ENCODE results near the gene TLX1.
A peak's percentile ranks its signal among the peaks of the same experiment; 100 is the strongest.

TLX1 gene

GRCh38 chr10:101130984-101131961 lies at the start of gene TLX1:
TLX1 (plus strand) TSS chr10:101131300; CDS start chr10:101131542, 242 bp downstream.
- DNase-seq: peak; percentile 91

DNA sequence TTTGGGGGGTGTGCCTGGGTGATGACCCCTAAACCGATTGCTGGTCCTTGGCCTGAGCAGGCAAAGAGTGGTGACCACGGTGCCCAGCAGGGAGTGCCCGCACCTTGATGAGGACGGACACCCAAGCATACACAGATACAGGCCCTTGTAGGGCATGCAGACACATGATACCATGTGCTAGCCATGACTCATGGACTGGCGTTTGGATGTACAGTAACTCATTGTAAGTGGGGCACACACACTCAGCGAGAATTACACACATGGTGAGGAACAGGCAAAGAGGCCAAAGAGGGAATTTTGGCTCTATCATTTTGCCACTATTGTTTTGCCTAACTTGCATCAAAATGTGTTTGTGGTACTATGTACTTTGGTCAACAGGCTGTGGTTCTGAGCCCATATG lies 45.3 kb upstream of the TLX1 start:
- no peak for DNase-seq

DNA sequence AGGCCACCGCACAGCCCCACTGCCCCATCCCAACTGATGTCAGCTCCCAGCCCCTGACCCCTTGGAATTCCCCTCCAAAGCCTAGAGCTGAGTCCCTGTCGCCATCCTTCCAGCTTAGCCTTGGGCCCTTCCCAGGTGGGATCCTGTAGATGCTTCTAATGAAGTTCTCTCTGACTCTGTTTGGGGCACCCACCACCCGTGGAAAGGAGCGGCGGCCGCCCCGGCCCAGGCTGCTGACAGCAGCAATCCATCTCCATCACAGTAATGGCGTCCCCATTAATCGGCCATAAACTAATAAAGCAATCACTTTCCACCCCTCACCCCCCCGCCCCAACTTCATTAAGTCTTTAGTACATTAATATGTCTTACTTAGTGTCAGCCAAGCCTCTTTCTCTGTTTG lies 43.7 kb upstream of the TLX1 start:
- no peak for DNase-seq

GRCh38 chr10:101087965-101088364 lies 43.1 kb upstream of the TLX1 start:
- no peak for DNase-seq

DNA sequence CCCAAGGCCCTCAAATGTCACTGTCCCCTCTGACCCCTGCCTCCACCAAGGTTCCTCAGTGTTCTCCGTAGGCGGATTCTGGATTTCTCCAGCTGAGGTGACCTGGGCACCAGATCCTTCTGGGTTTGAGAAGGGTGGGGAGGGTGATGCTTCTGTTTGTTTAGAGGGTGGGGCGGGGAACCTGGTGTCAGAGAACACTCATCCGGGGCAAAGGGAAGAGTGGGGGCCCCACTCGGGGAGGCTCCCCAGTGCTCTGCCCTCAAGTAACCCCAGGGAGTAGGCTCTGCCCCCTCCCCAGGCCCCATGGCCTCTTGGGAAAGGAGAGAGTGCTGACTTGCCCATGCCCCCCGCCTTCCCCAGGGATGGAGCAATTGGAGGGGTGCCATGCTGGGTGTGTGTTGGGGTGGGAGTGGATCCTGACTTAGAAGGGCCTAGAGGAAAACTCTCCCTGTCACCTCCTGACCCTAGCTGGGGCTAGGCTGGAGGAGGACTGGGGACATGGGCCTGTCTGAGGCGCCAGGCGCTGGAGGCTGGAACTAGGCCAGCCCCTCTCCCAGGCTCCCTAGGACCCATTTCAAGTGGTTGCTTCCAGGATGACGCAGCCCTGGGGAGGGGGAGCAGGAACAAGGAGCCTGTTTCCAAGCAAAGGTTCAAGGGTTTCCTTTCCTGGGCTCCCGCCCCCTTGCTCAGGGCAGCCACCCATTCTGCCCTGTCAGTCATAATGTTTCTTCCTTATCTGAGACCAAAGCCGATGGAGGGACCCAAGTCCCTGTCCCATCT lies 41.4 kb upstream of the TLX1 start:
- no peak for DNase-seq

DNA sequence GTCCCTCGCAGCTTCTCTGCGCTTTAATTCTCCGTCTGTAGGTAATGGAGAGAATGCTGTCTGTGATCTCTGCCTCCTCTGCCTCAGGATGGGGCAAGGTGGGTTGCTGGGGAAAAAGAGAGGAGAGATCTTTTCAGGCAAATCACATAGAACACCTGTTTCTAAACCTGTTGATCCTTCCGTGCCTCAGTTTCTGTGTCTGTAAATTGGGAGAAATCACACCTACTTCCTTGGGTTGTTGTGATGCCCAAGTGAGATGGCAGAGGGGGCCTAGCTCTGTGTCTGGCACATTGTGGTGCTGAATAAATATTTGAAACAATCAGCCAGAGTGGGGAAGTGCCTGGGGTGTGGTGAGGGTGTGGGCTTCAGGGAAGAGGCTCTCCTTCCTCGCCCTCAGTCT lies 40.5 kb upstream of the TLX1 start:
- no peak for DNase-seq

DNA sequence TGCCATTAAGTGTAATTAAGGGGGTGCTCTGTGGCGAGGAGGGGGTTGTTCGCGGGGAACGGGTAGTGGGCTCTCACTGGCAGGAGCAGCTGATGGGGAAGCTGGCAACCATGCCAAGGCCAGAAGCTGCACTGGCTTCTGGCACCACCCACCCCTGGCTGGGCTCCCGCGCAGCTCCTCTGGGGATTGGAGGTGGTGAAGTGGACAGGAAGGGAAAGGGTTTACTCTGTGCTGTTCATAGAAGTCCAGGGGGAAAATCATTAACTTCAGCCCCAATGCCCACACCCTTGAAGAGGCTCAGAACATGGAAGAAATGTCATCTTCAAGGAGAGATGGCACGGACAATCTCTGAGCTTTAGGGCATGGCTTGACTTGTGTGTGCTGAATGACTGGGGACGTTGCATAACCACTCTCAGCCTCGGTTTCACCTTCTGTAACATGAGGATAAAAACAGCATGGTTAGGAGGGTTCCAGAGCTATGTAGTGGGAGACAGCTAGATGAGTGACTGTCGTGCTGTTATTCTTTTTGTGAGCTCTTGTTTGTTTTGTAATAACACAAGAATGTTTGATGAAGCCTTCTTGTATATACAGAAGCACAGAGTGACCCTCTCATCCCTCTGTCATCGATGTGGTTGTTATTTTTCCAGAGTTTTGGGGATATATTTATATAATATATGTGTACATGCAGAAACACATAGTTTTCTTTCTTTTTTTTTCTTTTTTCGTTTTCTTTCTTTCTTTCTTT lies 39.4 kb upstream of the TLX1 start:
- no peak for DNase-seq

DNA sequence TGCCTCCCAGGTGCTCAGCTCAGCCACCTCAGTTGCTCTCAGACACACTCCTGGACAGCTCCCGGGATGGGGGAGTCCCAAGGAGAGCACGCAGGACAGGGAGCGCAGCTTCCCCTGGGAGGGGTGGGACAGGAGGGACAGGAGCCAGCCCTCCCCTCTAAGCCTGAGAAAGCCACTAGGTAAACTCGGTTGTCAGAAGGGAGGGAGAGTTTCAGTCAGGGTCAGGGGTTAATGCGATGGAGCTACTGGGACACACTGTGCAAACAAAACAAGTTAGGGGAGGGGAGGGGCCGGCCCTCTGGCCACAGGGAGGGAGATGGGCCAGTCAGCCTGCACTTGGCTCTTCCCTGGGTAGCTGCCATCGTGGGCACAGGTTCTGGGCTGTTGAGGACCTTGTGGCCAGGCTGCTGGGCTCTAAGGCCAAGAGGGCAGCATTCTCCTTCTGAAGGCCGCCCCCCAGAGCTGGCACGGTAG lies 38.2 kb upstream of the TLX1 start:
- DNase-seq: no peak

DNA sequence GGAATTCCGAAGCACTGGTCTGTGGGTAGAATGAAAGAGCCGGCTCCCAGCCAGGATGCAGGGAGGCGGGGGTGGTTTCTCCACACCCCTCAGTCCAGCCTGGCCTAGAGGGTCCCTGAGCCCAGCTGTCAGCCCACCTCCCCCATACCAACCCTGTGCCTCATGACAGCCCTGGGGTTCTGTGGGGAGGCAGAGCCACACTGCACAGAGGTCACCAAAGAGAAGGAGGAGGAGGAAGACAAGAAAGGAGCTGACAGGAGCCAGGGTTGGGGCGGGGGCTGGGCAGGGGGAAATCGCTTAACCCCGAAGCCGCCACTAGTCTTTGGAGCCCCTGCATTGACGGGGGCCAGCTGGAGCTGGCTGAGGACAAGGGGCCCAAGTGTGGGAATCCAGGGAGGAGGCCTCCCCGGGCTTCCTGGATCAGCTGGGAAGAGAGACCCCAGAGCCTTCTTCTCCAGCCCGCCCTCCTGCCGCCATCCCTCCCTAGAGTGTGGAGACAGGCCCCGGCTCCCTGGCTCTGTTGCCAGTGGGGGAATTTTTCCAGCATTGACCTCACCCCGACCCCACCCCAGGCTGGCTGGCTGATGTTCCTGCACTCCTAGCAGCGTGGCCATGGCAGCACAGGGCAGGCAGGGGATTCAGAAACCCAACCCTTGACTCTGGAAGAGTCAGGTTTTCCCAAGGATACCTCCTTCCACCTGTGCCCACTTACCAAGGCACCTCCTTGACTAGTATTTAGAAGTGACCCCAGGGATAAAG lies 36.8 kb upstream of the TLX1 start:
- no peak for DNase-seq

- DNase-seq: no peak
These were observed 36.1 kb upstream of the TLX1 start for GRCh38 chr10:101095004-101095403.

DNA sequence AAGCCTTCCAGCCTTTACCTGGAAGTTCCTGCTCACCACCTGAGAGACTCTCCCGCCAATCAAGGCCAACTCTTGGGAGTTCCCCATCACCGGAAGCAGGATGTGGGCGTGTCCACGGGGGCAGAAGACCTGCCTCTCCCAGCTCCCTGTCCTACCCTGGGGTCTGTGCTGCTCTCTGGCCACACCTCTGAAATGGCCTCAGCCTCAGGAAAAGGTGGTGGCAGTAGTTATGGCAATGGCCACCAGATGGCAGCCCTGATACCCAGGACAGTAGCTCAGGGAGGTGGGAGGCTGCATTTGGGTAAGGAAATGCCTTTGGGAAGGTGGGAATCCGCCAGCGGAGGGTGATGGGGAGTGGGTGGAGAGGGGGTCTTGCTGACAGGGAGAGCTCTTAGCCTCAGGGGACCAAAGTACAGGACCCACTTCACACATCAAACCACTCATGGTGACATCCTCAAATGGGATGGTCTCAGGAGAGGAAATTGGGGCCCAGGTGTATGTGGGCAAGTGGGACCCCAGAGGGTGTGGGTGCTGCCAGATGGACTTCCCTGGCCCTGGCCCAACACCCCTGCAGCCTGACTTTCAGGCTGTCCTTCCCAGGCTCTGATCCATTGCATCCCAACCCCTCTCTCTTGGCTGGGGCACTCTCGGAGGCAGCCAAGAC lies 35.4 kb upstream of the TLX1 start:
- peak; percentile 62 for DNase-seq

- no peak for DNase-seq
These were observed 34.7 kb upstream of the TLX1 start for GRCh38 chr10:101096378-101096777.

DNA sequence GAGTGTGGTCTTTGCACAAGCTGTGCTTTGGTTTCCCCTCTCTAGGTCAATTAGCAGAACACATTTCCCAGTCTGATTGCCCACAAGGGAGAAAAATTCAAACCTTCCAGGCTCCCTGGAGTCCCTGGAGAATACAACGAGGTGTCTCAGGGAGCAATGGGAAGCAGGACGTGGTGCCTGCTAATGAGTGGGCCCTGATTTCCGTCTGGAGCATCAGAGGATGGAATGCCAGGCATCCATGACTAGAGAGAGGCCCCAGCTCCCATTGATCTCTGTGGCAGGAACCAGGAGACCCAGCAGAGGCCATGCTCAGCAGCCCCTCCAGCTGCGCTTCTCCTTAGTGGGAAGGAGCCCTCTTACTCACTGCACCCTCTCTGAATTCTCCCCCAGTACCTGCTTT lies 33.2 kb upstream of the TLX1 start:
- DNase-seq: no peak

DNA sequence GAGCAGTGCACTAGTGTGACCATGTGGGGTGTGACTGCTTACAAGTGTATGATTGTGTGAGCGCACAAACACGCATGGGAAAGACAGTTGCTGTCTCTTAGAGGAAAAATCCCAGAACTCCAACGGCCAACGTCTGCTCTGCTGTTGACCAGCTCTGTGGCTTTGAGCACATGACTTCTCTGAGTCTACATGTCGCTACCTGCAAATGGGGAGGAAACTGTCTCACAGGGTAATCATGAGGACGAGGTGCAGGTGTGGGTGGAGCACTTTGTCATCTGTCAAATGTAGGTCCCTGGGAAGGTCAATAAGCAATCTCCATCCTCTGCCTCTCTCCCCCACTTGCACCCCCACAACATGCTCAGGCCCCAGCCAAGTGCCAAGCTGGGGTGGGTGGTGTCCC lies 31.2 kb upstream of the TLX1 start:
- no peak for DNase-seq

DNA sequence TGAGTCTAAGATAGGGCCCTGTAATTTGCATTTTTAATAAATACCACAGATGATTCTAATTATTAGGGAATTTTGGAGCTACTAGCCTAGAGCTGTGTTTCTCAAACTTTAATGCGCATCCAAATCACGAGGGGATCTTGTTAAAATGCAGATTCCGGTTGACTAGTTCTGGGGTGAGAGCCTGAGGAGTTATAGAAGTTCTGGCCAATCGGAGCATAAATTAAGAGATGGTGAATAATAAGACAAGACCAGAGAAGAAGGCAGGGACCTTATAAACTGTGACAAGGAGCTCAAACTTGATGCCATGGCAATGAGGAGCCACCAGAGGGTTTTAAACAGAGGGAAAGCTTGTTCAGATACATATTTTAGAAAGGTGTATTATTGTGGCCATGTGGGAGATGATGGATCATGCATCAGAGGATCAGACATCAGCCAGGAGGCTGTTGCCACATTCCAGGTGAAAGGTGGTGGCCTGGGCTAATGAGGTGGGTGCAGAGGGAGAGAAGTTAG lies 29.7 kb upstream of the TLX1 start:
- no peak for DNase-seq

GRCh38 chr10:101103430-101103829 lies 27.7 kb upstream of the TLX1 start:
- no peak for DNase-seq

DNA sequence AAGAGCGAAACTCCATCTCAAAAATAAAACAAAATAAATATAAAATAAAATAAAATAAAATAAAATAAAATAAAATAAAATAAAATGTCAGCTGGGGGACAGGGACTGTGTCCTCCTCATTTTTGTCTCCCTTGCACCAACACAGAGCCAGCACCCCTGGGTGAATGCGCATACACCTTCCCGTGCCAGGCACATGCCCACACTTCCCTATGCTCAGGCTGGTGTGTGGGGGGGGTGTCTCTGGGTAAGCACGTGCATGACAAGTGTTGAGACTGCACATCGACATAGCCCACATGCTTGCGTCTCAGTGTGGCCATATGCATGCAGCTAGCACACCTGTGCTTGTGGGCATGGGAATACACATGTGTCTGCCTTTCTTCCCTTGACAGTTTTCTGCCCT lies 24.7 kb upstream of the TLX1 start:
- no peak for DNase-seq

GRCh38 chr10:101107771-101108170 lies 23.3 kb upstream of the TLX1 start:
- DNase-seq: no peak

DNA sequence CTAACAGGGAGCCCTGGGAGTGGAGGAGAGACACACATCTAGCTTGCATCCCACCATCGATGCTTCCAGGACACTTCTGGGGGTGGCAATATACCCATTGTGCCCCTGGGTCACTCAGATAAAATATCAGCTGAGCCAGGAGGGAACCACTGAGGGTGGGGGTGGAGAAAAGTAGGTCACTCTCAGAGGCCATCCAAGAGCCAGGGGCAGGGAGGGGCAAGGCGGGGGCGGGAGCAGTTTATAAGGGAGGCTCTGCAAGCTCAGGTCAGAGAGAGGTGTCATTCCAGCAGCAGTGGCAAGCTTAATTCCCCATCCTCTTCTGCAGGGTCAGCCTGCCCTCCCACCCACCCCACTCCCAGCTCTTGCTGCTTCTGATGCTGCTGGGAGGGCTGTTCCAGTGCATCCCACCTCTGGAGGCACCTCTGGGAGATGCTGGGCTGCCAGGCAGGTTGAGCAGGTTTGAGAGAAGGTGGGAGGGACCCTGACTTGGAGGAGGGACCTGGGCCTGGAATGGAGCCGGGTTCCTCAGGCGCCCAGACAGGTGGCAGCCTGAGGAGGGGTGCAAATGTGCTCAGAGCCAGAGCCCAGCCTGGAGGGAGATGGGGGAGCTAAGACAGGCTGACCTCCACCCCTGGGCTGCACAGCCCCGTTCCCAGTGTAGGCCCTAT lies 20.1 kb upstream of the TLX1 start:
- DNase-seq: no peak

GRCh38 chr10:101111547-101111946 lies 19.6 kb upstream of the TLX1 start:
- no peak for DNase-seq
